Adrenal gland (tissue), 5 donors: ENCODE measurements around the gene RAB30.

Experiments used
- CTCF ChIP-seq, 6 experiments: fragments of 450-650 bp in 4 of 6; fragments of 200-600 bp in 2 of 6; sonication (generic) in 1 of 6; IDR thresholded peaks; 1 replicate in 5 of 6; 2 replicates in 1 of 6; pipeline versions ENCODE4 v1.5.1 to v1.8.0; 2016 to 2021; ENCODE audit warnings: antibody characterized with exemption in 6 of 6, mild to moderate bottlenecking in 2 of 6, moderate library complexity in 1 of 6
- POLR2A ChIP-seq, 2 donors: fragments of 450-650 bp; IDR thresholded peaks; one replicate each; pipeline ENCODE4 v1.6.1; 2017; ENCODE audit warnings: antibody characterized with exemption in 2 of 2, mild to moderate bottlenecking in 2 of 2, moderate library complexity in 1 of 2
- donor health status: DM: no; HTN: no; CAD: no.

GRCh38 chr11:83088965-83089364 lies 17.3 kb upstream of the RAB30 start:
- TF ChIP-seq CTCF (IDR thresholded peaks at IDR 0.05) (peak in 1 of 6 experiments; percentile 6), POLR2A (IDR thresholded peaks at IDR 0.05) (no peak)
